ENCODE data around the gene DDX52. TPM values are rescaled to one million over a fixed set of nuclear protein-coding genes. Genes with fewer than 3 reads are reported as not detected.
A peak's percentile ranks its signal among the peaks of the same experiment; 100 is the strongest.

DDX52 gene
- total and polyA plus RNA-seq, 2 of the 13 experiments (the other 11 are each of a cell fraction or from before 2014, with no cell fraction given), result 8.9 to 36.1 TPM

DNA sequence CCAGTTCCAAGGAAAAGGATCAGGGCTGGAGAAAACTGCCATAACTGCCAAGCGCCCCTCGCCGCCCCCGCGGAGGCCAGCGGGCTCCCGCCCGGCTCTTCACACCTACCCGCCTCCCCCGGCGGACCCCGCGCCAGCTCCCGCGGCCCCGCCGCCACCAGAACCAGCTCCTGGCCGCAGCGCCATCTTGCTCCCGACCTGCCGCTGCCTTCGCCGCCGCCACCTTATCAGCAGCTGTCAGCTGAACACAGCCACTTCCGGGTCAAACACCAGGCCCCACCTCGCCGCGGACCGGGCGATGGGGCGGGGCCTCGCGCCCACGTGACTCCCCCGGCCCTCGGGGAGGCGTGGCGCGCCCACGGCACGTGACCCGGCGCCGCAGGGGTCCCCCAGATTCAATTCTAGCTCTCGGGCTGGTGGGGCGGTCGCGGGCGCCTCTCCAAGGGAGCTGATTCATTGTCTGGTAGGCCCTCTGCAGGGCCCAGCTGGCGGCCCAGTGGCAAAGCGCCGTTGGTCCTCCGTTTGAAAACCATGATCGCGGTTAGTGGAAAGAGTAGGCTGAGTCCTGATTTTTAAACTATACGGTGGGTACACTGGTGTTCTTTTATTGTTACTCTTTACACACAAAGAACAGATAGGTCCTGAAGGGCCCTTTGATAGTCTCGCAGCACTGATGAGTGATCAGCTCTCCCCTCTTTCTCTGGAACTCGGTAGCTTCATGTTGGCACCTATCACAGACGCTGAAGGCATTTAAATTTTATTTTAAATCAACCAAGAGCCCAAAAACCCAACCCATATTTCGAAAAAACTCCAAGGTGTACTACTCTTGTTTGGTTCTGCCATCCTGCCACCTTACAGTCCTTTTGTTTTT is 33.8 kb downstream of the DDX52 start, which contains the start of gene SYNRG (continued):
- TF ChIP-seq BHLHE40 (IDR thresholded peaks at IDR 0.05; ENCODE audit: low read length) (peak; percentile 99), ZNF772 (CRISPR knock-in tag; IDR thresholded peaks at IDR 0.05) (0 out of 2 replicates have a peak, but pooled peaks have one; percentile 22), SALL2 (CRISPR knock-in tag; IDR thresholded peaks at IDR 0.05) (peak; percentile 67; the same call in 1 of the 2 replicates), XRCC5 (optimal IDR thresholded peaks at IDR 0.05; ENCODE audit: low read length) (peak; percentile 56), SIN3B (IDR thresholded peaks at IDR 0.05; ENCODE audit: low read length) (peak; percentile 66; the same call in 1 of the 2 replicates), ZNF235 (CRISPR knock-in tag; IDR thresholded peaks at IDR 0.05; ENCODE audit: borderline replicate concordance) (peak; percentile 47; the same call in 1 of the 2 replicates), ZSCAN12 (CRISPR knock-in tag; IDR thresholded peaks at IDR 0.05) (peak; percentile 92), MYC (CRISPR knock-in tag; IDR thresholded peaks at IDR 0.05; ENCODE audit: borderline replicate concordance) (peak; percentile 77), FOXO4 (CRISPR knock-in tag; conservative IDR thresholded peaks at IDR 0.05) (0 out of 2 replicates have a peak, but pooled peaks have one; percentile 69), BRD4 (CRISPR knock-in tag; IDR thresholded peaks at IDR 0.05) (peak; percentile 51; the same call in 1 of the 2 replicates), SCMH1 (CRISPR knock-in tag; IDR thresholded peaks at IDR 0.05; ENCODE audit: borderline replicate concordance) (no peak), ZNF704 (CRISPR knock-in tag; IDR thresholded peaks at IDR 0.05; ENCODE audit: borderline replicate concordance) (peak; percentile 80; the same call in 1 of the 2 replicates), MXI1 (IDR thresholded peaks at IDR 0.05; ENCODE audit: borderline replicate concordance, low read depth, low read length) (peak; percentile 96; the same call in 1 of the 3 replicates), HOXA3 (CRISPR knock-in tag; IDR thresholded peaks at IDR 0.05) (peak; percentile 93), CHCHD3 (CRISPR knock-in tag; IDR thresholded peaks at IDR 0.05) (no peak), SMYD3 (CRISPR knock-in tag; IDR thresholded peaks at IDR 0.05) (peak; percentile 64; the same call in 1 of the 2 replicates), SOX5 (CRISPR knock-in tag; IDR thresholded peaks at IDR 0.05; ENCODE audit: borderline replicate concordance) (peak; percentile 52; the same call in 1 of the 2 replicates), CREB1 (IDR thresholded peaks at IDR 0.05) (no peak), CREB1 (CRISPR knock-in tag; IDR thresholded peaks at IDR 0.05) (no peak), ZNF3 (CRISPR knock-in tag; IDR thresholded peaks at IDR 0.05) (no peak; the same call in 1 of the 2 replicates)
- TF ChIP-seq, protein P1, sequence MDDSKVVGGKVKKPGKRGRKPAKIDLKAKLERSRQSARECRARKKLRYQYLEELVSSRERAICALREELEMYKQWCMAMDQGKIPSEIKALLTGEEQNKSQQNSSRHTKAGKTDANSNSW (CRISPR knock-in tag; IDR thresholded peaks at IDR 0.05; ENCODE audit: borderline replicate concordance), result no peak
- TF ChIP-seq, protein P2, sequence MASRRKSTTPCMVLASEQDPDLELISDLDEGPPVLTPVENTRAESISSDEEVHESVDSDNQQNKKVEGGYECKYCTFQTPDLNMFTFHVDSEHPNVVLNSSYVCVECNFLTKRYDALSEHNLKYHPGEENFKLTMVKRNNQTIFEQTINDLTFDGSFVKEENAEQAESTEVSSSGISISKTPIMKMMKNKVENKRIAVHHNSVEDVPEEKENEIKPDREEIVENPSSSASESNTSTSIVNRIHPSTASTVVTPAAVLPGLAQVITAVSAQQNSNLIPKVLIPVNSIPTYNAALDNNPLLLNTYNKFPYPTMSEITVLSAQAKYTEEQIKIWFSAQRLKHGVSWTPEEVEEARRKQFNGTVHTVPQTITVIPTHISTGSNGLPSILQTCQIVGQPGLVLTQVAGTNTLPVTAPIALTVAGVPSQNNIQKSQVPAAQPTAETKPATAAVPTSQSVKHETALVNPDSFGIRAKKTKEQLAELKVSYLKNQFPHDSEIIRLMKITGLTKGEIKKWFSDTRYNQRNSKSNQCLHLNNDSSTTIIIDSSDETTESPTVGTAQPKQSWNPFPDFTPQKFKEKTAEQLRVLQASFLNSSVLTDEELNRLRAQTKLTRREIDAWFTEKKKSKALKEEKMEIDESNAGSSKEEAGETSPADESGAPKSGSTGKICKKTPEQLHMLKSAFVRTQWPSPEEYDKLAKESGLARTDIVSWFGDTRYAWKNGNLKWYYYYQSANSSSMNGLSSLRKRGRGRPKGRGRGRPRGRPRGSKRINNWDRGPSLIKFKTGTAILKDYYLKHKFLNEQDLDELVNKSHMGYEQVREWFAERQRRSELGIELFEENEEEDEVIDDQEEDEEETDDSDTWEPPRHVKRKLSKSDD (CRISPR knock-in tag; IDR thresholded peaks at IDR 0.05; ENCODE audit: low read depth), result no peak
- TF ChIP-seq, protein P3, sequence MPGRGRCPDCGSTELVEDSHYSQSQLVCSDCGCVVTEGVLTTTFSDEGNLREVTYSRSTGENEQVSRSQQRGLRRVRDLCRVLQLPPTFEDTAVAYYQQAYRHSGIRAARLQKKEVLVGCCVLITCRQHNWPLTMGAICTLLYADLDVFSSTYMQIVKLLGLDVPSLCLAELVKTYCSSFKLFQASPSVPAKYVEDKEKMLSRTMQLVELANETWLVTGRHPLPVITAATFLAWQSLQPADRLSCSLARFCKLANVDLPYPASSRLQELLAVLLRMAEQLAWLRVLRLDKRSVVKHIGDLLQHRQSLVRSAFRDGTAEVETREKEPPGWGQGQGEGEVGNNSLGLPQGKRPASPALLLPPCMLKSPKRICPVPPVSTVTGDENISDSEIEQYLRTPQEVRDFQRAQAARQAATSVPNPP (CRISPR knock-in tag; IDR thresholded peaks at IDR 0.05), result peak; percentile 91

Measured in HepG2 (cell line).